Measurements from ENCODE around the gene TSC2.
"Not testable (repeated sequence)": the region's sequence is repeated elsewhere in the genome, so short reads cannot be mapped to it uniquely, and the experiment has no call there.

TSC2 gene

GRCh38 chr16:2088759-2089358, 41.1 kb downstream of the TSC2 start:
- Mint-ChIP-seq H3K27ac (no peak overlapping the region), H3K27me3 (no peaks in the 10 kb centered on the region), H3K4me3 (no peak overlapping the region), H3K36me3 (no peaks in the 10 kb centered on the region), H3K9me3 (no peaks in the 10 kb centered on the region), H3K4me1 (no peaks in the 10 kb centered on the region)

GRCh38 chr16:2089706-2090480, 42.1 kb downstream of the TSC2 start:
- peak overlapping the region; percentile 17 for H3K27ac Mint-ChIP-seq
- no peaks in the 10 kb centered on the region for H3K36me3 Mint-ChIP-seq
- no peaks in the 10 kb centered on the region for H3K27me3 Mint-ChIP-seq
- H3K9me3 Mint-ChIP-seq: no peaks in the 10 kb centered on the region
- no peak overlapping the region for H3K4me3 Mint-ChIP-seq
- H3K4me1 Mint-ChIP-seq: no peaks in the 10 kb centered on the region

GRCh38 chr16:2090481-2090776, 42.6 kb downstream of the TSC2 start:
- Mint-ChIP-seq H3K4me1 (no peaks in the 10 kb centered on the region), H3K4me3 (no peak overlapping the region), H3K27me3 (no peaks in the 10 kb centered on the region)

GRCh38 chr16:2090777-2091546, 43.2 kb downstream of the TSC2 start:
- Mint-ChIP-seq H3K27ac (no peak overlapping the region), H3K27me3 (no peaks in the 10 kb centered on the region), H3K9me3 (no peaks in the 10 kb centered on the region), H3K36me3 (no peaks in the 10 kb centered on the region), H3K4me1 (no peaks in the 10 kb centered on the region), H3K4me3 (no peak overlapping the region)

More at GRCh38 chr16:2090481-2090776, 42.6 kb downstream of the TSC2 start:
- H3K27ac Mint-ChIP-seq: peak overlapping the region; percentile 17
- H3K9me3 Mint-ChIP-seq: no peaks in the 10 kb centered on the region
- no peaks in the 10 kb centered on the region for H3K36me3 Mint-ChIP-seq

GRCh38 chr16:2091547-2092255, 43.9 kb downstream of the TSC2 start:
- no peaks in the 10 kb centered on the region for H3K36me3 Mint-ChIP-seq
- no peaks in the 10 kb centered on the region for H3K4me1 Mint-ChIP-seq
- H3K27me3 Mint-ChIP-seq: no peaks in the 10 kb centered on the region
- H3K27ac Mint-ChIP-seq: no peak overlapping the region
- H3K4me3 Mint-ChIP-seq: no peak overlapping the region
- H3K9me3 Mint-ChIP-seq: no peaks in the 10 kb centered on the region

- no peak overlapping the region for H3K27ac Mint-ChIP-seq
Observed at GRCh38 chr16:2092256-2092620, 44.5 kb downstream of the TSC2 start.

GRCh38 chr16:2092866-2093265, 45.1 kb downstream of the TSC2 start:
- no peaks in the 10 kb centered on the region for H3K36me3 Mint-ChIP-seq
- no peaks in the 10 kb centered on the region for H3K4me1 Mint-ChIP-seq
- no peak overlapping the region for H3K4me3 Mint-ChIP-seq
- H3K9me3 Mint-ChIP-seq: no peaks in the 10 kb centered on the region
- H3K27me3 Mint-ChIP-seq: no peaks in the 10 kb centered on the region
- no peak overlapping the region for H3K27ac Mint-ChIP-seq

More at GRCh38 chr16:2092256-2092620, 44.5 kb downstream of the TSC2 start:
- no peaks in the 10 kb centered on the region for H3K9me3 Mint-ChIP-seq
- no peaks in the 10 kb centered on the region for H3K27me3 Mint-ChIP-seq
- H3K36me3 Mint-ChIP-seq: no peaks in the 10 kb centered on the region
- H3K4me1 Mint-ChIP-seq: no peaks in the 10 kb centered on the region
- no peak overlapping the region for H3K4me3 Mint-ChIP-seq

GRCh38 chr16:2093793-2094192, 46.0 kb downstream of the TSC2 start:
- H3K4me3 Mint-ChIP-seq: no peak overlapping the region
- no peaks in the 10 kb centered on the region for H3K27me3 Mint-ChIP-seq
- H3K27ac Mint-ChIP-seq: no peak overlapping the region
- H3K36me3 Mint-ChIP-seq: no peaks in the 10 kb centered on the region
- H3K9me3 Mint-ChIP-seq: no peaks in the 10 kb centered on the region
- H3K4me1 Mint-ChIP-seq: no peaks in the 10 kb centered on the region

GRCh38 chr16:2095315-2095853, 47.6 kb downstream of the TSC2 start:
- Mint-ChIP-seq H3K27me3 (no peaks in the 10 kb centered on the region), H3K27ac (no peak overlapping the region), H3K9me3 (no peaks in the 10 kb centered on the region), H3K36me3 (no peaks in the 10 kb centered on the region), H3K4me3 (no peak overlapping the region), H3K4me1 (no peaks in the 10 kb centered on the region)

- H3K9me3 Mint-ChIP-seq: no peaks in the 10 kb centered on the region
- H3K4me1 Mint-ChIP-seq: no peaks in the 10 kb centered on the region
- H3K36me3 Mint-ChIP-seq: no peaks in the 10 kb centered on the region
- no peak overlapping the region for H3K4me3 Mint-ChIP-seq
- no peaks in the 10 kb centered on the region for H3K27me3 Mint-ChIP-seq
- no peak overlapping the region for H3K27ac Mint-ChIP-seq
Observed at GRCh38 chr16:2095918-2096582, 48.3 kb downstream of the TSC2 start.

- no peak overlapping the region for H3K27ac Mint-ChIP-seq
Observed at GRCh38 chr16:2096853-2097595, 49.2 kb downstream of the TSC2 start.

GRCh38 chr16:2097689-2098088, 49.9 kb downstream of the TSC2 start:
- not testable (repeated sequence) for H3K4me3 Mint-ChIP-seq, H3K4me1 Mint-ChIP-seq, H3K27ac Mint-ChIP-seq, H3K27me3 Mint-ChIP-seq, H3K36me3 Mint-ChIP-seq, H3K9me3 Mint-ChIP-seq

More at GRCh38 chr16:2096853-2097595, 49.2 kb downstream of the TSC2 start:
- no peaks in the 10 kb centered on the region for H3K4me1 Mint-ChIP-seq
- H3K9me3 Mint-ChIP-seq: no peaks in the 10 kb centered on the region
- no peaks in the 10 kb centered on the region for H3K27me3 Mint-ChIP-seq
- H3K4me3 Mint-ChIP-seq: no peak overlapping the region
- peaks cover 1% of the 10 kb centered on the region for H3K36me3 Mint-ChIP-seq

- not testable (repeated sequence) for H3K4me3 Mint-ChIP-seq, H3K27me3 Mint-ChIP-seq, H3K4me1 Mint-ChIP-seq, H3K9me3 Mint-ChIP-seq, H3K36me3 Mint-ChIP-seq, H3K27ac Mint-ChIP-seq
Observed at GRCh38 chr16:2101581-2101980, 53.8 kb downstream of the TSC2 start.

GRCh38 chr16:2102471-2102870, 54.7 kb downstream of the TSC2 start:
- H3K36me3 Mint-ChIP-seq: peaks cover 2% of the 10 kb centered on the region
- H3K4me3 Mint-ChIP-seq: no peak overlapping the region
- H3K27ac Mint-ChIP-seq: no peak overlapping the region
- H3K27me3 Mint-ChIP-seq: no peaks in the 10 kb centered on the region
- no peaks in the 10 kb centered on the region for H3K4me1 Mint-ChIP-seq
- H3K9me3 Mint-ChIP-seq: no peaks in the 10 kb centered on the region

GRCh38 chr16:2104464-2104863, 56.7 kb downstream of the TSC2 start:
- not testable (repeated sequence) for H3K27ac Mint-ChIP-seq, H3K9me3 Mint-ChIP-seq, H3K4me3 Mint-ChIP-seq, H3K4me1 Mint-ChIP-seq, H3K27me3 Mint-ChIP-seq, H3K36me3 Mint-ChIP-seq

Data from activated naive CD4-positive, alpha-beta T cell treated with anti-CD3 and anti-CD28 coated beads, Interleukin-2, amount 50 U/mL, for 24 hours (primary cell).